BJ (cell line): Measurements from ENCODE around the gene KRTAP10-11. TPM values are rescaled to one million over a fixed set of nuclear protein-coding genes. Genes with fewer than 3 reads are reported as not detected.
"Not testable (repeated sequence)": the region's sequence is repeated elsewhere in the genome, so short reads cannot be mapped to it uniquely, and the experiment has no call there.

Experiments
- CTCF ChIA-PET: fragments of 350-600 bp; formaldehyde crosslinking; extraction: SDS; loops from one replicate; lab custom pipeline; 2021; ENCODE audit warnings: antibody characterized with exemption, inconsistent platforms; lab: Yijun Ruan, JAX
- POLR2A ChIA-PET: fragments of 300-600 bp; sonication (Branson Sonifier 250); formaldehyde crosslinking; extraction: SDS; loops from one replicate; lab custom pipeline; 2021; ENCODE audit warnings: antibody characterized with exemption; lab: Charles Lee
- DNase-seq: peaks from one replicate; pipeline ENCODE4 v3.0.0-alpha.2; 2011; ENCODE audit warnings: low read depth
- H3K27me3 ChIP-seq: 2 replicates; pipeline ENCODE4 v1.6.0; 2011; ENCODE audit warnings: low read length; ENCODE audit not compliant: control insufficient read depth, insufficient read depth
- H3K36me3 ChIP-seq: 2 replicates; pipeline ENCODE4 v1.5.1; 2011; ENCODE audit warnings: low read length; ENCODE audit not compliant: control insufficient read depth, insufficient read depth
- H3K4me3 ChIP-seq: 2 replicates; pipeline ENCODE4 v1.5.1; 2011; ENCODE audit warnings: low read depth, mild to moderate bottlenecking, control low read depth, low read length
- CTCF ChIP-seq: IDR thresholded peaks from 2 replicates; pipeline ENCODE4 v1.5.1; 2011; ENCODE audit warnings: low read depth, mild to moderate bottlenecking, control low read depth, inconsistent platforms, low read length, moderate library complexity; ENCODE audit not compliant: insufficient read depth
- polyA plus RNA-seq: library from polyadenylated mRNA; depleted of rRNA; stranded (reverse); fragments of >200 nt; gene quantifications from 2 replicates; pipeline ENCODE4 v1.2.3, GENCODE V29; 2011

The KRTAP10-11 gene
- polyA plus RNA-seq, 1 experiment = not detected

- CTCF ChIA-PET = no interaction called here
- POLR2A ChIA-PET = no interaction called here
- Histone ChIP-seq H3K27me3 (peaks cover 8% of the 10 kb centered on the region), H3K4me3 (no peak overlapping the region), H3K36me3 (no peaks in the 10 kb centered on the region)
- no peak for DNase-seq
- TF ChIP-seq CTCF = no peak
Measured at GRCh38 chr21:44686000-44686781, 40.0 kb downstream of the KRTAP10-11 start.

GRCh38 chr21:44686843-44687561 lies 40.8 kb downstream of the KRTAP10-11 start:
- Histone ChIP-seq H3K4me3 (no peak overlapping the region), H3K36me3 (no peaks in the 10 kb centered on the region), H3K27me3 (peaks cover 8% of the 10 kb centered on the region)
- ChIA-PET POLR2A (no interaction called here), CTCF (no interaction called here)
- no peak for DNase-seq
- no peak for TF ChIP-seq CTCF

- ChIA-PET POLR2A (no interaction called here), CTCF (no interaction called here)
- no peak for TF ChIP-seq CTCF
- no peak for DNase-seq
- Histone ChIP-seq H3K4me3 (no peak overlapping the region), H3K36me3 (no peaks in the 10 kb centered on the region), H3K27me3 (peaks cover 8% of the 10 kb centered on the region)
Measured at GRCh38 chr21:44687671-44688070, 41.5 kb downstream of the KRTAP10-11 start.

- POLR2A ChIA-PET, H3K27me3 ChIP-seq, CTCF ChIA-PET, H3K36me3 ChIP-seq, H3K4me3 ChIP-seq, DNase-seq: not testable (repeated sequence)
Measured at GRCh38 chr21:44689740-44690139, 43.5 kb downstream of the KRTAP10-11 start.

- H3K4me3 ChIP-seq = no peak overlapping the region
- DNase-seq = no peak
- ChIA-PET CTCF (no interaction called here), POLR2A (no interaction called here)
- no peaks in the 10 kb centered on the region for H3K36me3 ChIP-seq
- peaks cover 11% of the 10 kb centered on the region for H3K27me3 ChIP-seq
- no peak for TF ChIP-seq CTCF
Measured at GRCh38 chr21:44691686-44692085, 45.5 kb downstream of the KRTAP10-11 start.
